HTERT RPE-1 (cell line): ENCODE data around the gene NPRL2.

ENCODE experiments used
- in situ Hi-C: fragments of 300-500 bp; cut with MboI; formaldehyde crosslinking; loops from 4 replicates; pipeline ENCODE4 v1.14.3; 2020; ENCODE audit warnings: low sequenced_read_pairs

NPRL2 gene

GRCh38 chr3:50327943-50328691 lies 22.5 kb downstream of the NPRL2 start, which contains the start of gene TUSC2:
TUSC2 (minus strand) TSS chr3:50328223; CDS start chr3:50328099, 124 bp downstream.
- in situ Hi-C loops = no loop called here

DNA sequence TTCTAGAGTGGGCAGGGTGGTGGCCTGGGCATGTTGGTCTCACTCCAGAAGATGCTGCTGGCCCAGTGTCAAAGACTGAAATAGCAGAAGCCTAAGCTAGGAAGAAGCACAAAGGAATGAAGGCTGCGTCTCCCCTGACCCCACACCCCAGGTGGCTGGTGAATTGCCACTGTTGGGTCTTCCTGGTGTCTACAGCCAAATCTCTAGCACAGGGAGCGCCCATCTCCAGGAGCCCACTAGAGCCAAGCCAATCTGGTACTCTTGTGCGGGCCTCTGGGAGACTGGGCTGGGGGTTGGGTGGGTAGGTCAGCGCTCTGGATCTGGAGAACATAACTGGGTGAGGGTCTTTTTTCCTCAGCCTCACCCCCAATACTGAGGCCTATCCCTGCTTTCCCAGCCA lies 23.4 kb downstream of the NPRL2 start:
- in situ Hi-C loops = no loop called here

- in situ Hi-C loops = no loop called here
Observed at GRCh38 chr3:50326182-50326541, 24.4 kb downstream of the NPRL2 start.

DNA sequence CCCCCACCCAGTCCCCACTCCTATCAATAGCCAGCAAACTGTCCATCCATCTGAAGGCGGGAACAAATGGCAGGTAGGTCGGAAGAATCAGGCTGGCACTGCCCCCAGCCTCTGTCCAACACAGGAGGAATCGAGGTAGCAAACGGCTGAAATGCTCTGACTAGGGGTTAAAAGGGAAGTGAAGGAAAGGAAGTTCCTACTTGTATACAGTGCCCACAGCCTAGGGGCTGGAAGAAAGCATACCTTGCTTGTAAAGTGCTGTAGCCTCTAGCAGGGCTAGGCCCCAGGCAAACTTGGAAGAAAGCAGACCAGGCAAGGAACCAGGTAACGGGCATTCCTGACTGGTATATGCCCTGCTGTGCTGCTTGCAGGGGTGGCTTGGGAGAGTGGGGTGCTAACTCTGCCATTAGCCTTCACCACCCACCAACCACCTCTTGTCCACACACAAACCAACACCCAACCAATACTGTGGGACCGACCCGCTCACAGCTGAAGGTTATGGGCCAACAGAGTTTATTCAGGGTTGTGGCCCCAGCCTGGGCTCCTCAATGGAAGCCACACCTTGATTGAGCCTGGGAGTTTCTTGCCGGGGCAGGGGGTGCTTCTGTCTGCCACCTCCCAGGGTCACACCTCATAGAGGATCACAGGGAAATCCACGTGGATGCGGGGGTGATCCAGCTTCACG lies 24.9 kb downstream of the NPRL2 start:
- in situ Hi-C loops = no loop called here

DNA sequence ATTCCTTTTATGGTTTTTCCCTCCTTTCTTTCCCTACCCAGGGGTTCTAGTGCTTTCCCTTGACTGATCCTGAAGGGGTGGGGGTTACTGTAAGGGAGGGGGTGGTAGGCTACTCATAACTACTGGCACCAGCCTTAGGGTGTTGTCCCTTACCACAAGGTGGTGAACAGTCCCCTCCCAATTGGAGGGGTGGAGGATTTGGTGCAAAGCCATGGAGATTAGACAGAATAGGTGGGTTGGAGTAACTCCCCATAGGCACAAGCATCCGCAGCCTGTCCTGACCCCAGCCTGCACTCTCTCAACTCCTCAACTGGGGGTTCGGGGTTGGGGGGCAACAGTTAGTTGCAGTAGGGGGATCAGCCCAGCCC lies 25.5 kb downstream of the NPRL2 start:
- in situ Hi-C loops = no loop called here

DNA sequence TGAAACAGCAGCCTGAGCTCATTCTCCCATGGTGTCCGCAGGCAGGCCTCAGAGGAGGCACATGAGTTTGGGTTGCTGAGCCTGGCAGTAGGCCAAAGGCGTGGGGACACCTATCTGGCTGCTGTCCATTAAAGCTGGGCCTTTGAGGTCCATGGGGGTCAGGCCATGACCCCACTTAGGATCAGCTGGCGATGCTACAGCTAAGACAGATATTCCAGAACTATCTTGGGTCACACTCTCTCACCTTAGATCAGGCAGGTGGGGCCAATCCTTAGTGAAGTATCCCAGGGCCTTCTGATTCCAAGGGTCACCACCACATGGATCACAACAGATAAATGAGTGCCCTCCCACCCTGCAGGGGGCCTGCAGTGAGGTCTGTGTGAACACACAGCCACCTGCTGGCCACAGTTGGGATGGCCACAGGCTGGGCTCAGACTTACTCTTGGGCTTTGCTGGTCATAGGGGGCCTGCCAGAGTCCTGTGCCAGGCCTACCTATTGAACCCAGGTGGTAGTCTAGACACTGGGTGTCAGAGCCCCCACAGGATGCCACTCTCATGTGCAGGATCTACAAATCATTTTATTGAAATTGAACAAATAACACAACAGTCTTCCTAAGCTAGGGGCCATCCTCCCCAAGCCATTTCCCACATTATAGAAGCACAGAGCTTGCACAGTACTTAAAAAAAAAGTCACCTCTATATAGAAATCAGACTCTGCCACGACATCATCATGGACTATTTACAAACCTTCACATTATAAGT lies 26.0 kb downstream of the NPRL2 start:
- in situ Hi-C loops = no loop called here

DNA sequence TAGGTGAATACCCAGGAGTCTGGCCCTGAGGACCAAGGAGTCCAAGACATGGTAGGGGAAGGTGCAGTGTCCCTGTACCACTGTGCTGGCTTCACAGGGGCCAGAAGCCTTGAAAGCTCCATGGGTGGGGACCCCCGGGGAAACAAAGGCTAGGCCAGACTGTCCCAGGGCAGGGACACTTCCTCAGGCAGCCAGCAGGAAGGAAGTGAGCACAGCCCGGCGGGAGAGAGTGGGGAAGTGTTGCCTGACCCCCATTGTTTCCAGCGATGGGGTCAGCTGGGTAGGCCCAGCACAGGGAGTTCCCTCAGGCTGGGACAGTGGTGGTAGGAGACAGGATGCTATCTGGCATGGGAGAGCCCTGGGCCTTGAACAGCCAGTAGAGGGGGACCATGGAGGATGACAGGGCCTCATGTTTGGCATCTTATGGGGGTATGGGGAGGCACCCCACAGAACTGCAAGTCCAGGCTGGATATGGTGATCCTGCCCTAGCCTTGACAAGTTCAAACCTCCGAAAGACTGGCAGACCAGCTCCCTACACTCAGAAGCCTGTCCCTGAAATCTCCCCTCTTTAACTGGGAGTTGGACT lies 26.9 kb downstream of the NPRL2 start:
- in situ Hi-C loops = no loop called here

DNA sequence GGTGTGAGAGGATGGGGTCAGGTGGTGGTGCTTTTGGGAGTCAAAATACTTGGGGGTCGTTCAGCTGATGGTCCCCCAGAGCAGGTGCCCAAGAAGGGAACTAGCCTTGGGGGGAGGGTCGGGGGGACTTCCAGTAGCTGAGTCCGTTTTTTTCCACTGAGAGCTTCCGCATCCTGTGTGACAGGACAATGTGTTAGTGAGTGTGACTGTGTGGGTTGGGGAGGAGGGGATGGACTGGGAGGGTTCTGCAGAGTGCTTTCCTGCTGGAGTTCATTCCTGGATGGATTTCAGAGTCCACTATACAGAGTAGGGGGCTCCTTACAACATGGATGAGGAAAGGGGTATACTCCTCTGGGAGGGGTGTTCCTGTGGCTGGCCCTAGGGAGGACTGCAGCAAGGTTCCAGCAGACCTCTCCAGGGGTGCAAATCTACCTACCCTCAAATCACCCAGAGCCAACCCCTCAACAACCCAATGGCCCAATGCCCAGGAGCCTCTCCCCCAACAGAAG lies 27.4 kb downstream of the NPRL2 start:
- in situ Hi-C loops = no loop called here

GRCh38 chr3:50322386-50323091 lies 28.0 kb downstream of the NPRL2 start, which contains the start of gene HYAL2:
HYAL2 (minus strand) TSS chr3:50322745; CDS start chr3:50320489, 2,256 bp downstream.
- in situ Hi-C loops = no loop called here

DNA sequence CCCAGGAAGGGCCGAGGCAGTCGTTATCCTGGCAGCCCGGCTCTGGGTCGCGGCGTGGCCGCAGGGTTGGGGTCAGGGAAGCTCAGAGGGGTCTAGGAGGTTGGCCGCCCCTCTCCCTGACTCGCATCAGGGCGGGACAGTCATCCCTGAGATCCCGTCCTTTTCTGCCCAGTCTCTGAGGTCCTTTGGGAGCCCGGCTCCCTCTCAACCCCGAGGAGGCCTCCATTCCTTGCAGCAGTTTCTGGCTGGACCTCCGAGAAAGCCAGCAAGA lies 28.5 kb downstream of the NPRL2 start:
- in situ Hi-C loops = no loop called here

DNA sequence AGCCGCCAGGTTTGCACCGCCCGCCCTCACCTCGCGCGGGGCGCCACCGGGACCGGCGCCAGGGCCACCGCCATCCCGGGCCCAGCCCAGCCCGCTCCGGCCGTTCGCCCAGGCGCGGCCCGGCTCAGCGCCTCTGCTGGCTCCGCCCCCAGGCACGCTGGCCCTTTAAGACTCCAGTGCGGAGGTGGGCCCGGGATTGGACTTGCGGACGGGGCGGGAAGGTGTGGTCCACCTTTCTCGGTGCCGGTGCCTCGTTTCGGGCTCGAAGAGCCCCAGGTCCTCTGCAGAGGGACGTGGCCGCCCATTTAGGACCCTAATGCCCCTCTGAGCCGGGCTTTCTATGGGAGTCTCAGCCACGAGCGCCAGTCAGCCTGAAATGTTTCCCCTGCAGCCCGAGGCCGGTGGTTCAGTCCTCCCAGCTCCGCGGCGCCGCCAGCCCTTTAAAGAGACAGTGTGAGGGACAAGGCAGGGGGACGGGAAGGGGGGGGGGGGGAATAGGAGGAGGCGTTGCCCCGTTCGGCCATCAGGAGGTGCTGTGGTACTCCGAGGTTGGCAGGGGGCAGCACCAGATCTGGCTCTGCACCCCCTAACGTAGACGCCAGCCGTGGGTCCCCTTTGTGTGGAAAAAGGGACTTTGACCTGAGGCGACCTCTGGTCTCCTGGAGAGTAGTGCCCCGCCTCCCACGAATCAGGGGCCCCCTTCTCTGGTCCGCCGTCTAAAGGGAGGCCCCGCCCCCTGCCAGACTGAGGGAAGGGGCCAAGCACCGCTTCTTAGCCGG lies 29.1 kb downstream of the NPRL2 start:
- in situ Hi-C loops = no loop called here

GRCh38 chr3:50320853-50321335 lies 29.7 kb downstream of the NPRL2 start:
- in situ Hi-C loops = no loop called here

- in situ Hi-C loops = no loop called here
Observed at GRCh38 chr3:50319894-50320625, 30.5 kb downstream of the NPRL2 start.

DNA sequence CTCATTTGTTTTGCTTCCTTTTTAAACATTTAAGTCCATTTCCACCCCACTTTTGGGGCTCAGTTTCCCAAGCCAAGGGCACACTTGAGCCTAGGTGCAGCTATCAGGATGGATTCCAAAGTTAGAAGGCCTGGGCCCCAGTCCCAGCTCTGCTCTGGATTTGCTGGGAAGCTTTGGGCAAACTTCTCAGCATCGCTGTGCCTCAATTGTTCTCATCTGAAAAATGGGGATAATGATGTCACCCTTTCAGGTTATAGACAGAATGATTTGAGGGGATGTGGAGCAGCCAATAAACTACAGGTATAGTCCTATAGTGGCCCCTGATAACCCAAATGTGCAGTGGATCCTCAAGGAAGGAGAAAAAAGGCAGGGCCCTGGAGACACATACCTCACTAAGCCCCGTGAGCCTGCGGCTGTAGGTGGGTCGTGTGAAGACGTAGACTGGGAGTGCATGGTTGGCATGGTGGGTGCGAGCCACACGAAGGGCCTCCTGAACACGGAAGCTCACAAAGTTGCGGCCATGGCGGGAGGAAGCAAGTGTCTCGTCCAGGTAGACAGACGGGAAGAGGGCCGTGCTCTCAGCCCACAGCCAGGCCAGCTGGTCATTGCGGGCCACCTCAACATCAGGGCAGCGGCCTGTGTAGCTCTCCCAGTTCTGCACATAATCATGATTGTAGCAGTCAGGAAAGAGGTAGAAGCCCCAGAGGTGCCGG lies 31.2 kb downstream of the NPRL2 start:
- in situ Hi-C loops = no loop called here

DNA sequence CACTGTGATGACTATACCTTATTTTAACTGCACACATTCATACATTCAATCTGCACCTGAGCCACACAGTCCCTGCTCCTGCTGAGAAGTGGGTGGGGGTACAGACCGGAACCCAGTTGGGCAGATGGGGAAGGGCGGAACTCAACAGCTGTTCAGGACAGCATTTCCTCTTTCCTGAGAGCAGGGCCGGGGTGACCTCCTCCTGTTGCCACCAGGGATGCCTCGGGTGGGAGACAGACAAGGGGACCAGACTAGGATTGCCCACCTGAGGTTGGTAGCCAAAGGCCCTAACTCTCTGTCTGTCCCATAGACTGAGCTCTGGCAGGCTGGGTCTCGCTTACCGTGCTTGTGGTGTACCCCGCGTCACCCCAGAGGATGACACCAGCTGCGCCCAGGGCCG lies 32.0 kb downstream of the NPRL2 start:
- in situ Hi-C loops = no loop called here

DNA sequence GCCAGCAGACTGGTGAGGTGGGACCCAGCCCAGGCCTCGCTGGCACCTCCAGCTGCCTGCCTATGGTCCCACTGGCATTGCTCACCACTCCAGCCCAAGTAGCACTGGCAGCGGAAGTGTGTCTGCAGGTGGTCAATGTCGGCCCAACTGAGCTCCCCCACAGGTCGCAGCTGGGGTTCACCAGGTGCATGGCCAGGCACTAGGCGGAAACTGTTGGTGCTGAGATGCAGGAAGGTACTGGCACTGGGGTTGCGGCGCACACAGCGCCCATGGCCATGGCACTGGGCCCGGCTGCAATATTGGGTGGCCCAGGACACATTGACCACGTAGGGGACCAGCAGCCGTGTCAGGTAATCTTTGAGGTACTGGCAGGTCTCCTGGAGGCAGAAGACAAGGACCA lies 32.4 kb downstream of the NPRL2 start:
- in situ Hi-C loops = no loop called here

GRCh38 chr3:50317300-50317699 lies 33.3 kb downstream of the NPRL2 start:
- in situ Hi-C loops = no loop called here

- in situ Hi-C loops = no loop called here
Observed at GRCh38 chr3:50316657-50317242, 33.8 kb downstream of the NPRL2 start.
